ACHN (cell line): ENCODE data around the gene ELAVL1.
A peak's percentile ranks its signal among the peaks of the same experiment; 100 is the strongest.

ENCODE experiments used
- DNase-seq: peaks from one replicate; pipeline ENCODE4 v3.0.0-alpha.2; 2015
- in situ Hi-C: cut with HindIII; loops from 2 replicates; pipeline ENCODE4 v1.10.0; 2017; ENCODE audit warnings: low sequenced_read_pairs, low pct_ligation_motif_present, low pct_unique_long_range_greater_than_20kb

The ELAVL1 gene

DNA sequence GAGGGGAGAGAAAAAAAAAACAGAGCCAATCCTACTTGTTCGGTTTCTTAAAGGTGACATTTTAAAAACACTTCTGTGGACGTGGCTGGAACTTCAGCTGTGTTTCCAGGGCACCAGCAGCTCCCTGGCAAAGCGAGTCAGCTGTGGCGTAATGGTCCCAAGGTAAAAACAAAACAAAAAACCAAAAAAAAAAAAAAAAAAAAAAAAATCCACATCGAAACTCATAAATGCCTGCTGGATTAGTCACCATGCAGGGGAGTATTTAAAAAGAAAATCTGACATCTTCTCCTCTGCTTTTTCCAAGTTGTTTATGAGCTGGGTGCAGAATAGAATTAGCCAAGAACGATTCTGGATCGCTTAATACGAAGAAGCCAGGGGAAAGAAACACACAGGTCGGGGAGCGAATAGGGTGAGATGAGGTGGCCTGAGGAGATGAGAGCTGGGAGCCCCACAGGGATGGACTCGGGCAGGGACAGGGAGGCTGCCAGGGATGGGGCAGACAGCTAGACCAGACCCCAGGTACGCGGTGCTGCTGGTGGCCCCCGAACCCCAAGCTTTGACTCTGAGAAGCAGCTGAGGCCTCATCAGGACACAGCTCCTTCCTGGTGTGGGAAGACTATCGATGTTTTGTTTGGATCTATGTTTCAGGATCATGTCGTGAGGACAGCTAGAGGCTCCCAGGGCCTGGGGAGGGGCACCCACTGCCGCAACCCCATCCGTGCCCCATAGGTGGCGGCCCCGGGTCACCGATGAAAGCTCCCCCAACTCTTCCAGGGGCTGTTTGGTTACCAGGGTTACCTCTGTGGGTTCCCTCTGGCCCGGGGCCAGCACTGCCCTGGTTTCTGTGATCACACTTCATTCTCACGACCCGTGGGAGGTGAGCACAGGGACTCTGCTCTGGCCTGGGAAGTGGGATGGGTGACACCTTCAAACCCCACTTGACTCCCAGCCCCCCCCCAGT is 76.4 kb downstream of the ELAVL1 start:
- in situ Hi-C loops = no loop called here
- peak; percentile 65 for DNase-seq

DNA sequence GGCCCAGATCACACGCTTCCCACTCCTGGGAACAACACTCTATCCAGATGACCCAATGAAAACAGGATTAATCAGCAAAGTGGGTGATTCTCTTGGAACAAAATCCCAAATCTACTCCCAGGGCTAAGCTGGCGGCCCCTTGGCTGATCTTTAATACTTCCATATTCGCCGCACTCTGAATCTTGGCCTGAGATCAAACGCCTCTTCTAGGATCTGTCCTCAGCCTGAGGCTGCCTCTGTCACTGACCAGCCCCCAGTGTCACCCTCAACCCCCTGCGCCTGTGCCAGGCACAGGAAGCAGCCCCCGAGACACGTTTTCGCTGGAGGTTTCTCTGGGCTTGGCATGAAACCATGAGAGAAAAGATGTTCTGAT is 77.1 kb downstream of the ELAVL1 start:
- no peak for DNase-seq
- in situ Hi-C loops = no loop called here

DNA sequence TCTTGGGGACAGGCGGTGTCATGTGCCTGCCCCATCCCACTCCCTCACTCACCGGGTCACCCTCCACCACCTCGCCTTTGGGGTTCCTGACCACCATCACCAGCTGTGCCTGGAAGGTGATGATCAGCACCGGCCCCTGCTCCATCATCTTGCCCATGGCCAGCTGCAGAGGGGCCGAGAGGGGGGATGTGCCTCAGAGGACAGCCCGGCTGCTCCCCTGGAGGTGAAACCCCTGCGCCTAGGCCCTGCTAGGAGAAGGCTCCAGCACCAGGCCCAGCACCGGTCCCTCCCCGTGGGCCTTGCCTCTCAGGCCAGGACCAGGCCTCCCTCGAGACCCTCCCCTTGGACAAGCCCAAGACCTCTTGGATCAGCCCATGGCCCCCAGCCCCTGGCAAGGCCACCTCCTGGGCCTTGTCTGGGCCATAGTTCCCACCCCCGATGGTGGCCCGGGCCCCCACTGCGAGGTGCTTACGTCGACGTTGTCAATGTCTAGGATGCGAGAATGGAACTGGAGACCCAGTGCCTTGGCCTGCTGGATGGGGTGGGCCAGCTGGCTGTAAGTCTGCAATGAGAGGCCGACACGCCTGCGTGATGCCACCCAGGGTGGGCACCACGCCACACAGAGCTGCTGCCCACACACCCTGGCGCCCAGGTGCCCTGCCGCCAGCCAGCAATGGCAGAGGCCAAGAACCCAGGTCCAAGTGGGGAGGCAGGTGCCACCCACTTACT is 77.7 kb downstream of the ELAVL1 start:
- in situ Hi-C loops = no loop called here
- no peak for DNase-seq

DNA sequence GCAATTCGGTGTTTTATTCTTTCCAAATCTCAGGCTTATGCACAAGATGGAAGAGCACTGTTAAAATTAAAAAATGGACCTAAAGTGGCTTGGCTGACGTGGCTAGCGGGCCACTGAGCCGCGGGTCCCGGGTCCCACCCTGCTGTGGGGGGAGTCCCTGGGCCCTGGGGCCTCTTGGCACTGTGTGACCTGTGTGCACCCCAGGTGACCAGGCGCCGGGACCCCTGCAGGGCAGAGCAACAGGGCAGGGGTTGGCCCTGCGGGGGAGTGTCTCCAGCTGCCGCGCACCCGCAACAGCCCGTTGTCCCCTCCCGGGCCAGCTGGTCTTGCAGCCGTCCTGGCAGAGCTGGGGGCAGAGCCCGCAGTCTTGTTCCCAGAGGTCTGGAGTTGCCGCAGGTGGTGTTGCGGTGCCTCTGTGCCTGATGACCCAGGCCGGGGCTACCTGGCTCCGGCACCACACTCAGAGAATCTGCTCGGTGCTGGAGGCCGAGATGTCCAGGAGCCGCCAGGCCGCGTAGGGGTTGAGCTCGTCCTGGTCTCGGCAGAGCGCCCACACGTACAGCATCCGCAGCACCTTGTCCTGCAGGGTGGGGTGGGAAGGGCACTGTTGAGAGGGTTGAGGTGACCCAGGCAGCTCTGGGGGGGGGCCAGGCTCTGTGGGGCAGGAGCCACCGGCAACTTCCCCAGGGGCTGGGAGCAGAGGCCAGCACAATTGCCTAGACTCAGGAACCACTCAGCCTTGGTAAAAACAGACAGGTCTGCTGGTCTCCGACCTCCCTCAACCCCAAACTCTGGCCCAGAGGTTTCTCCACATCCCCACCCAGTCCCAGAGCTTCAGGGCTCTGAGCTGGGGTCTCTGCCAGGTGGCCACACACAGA is 78.5 kb downstream of the ELAVL1 start:
- in situ Hi-C loops = no loop called here
- DNase-seq = no peak

DNA sequence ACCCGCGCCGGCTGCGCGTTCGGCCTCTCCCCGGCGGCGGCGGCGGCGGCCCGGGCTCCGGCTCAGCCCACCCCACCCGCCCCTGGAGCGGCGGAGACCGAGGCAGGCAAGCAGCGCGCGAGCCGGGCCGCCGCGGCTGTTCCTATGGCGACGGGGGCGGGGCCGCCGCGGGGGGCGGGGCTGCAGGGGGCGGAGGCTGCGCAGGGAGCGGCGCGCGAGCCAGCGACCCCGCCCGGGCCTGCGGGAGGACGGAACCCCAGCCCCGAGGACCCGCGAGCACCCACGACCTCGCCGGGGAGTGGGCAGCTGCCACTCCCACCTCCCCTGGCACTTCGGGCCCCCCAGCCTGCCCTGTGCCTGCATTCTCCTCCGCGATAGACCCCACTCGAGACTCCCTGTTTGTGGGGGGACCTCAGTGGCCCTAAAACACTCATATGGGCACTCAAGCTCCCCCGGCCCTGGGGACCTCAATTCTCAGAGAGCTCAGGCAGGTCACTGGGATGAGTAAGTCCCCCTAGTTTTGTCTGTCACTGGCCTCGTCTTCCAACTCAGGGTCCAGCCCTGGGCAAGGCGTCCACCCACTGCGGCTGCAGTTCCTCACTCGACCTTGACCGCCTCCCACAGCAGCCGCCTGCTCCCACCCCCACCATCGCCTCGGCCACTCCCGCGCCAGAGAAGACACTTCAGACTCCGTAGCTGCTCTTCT is 79.3 kb downstream of the ELAVL1 start, which contains the start of gene CTXN1:
Gene CTXN1, minus strand, starts transcription at position 115 of the 706 bp plus-strand sequence. CDS start 597 bp downstream, outside the sequence.
- DNase-seq = peak; percentile 58
- in situ Hi-C loops = no loop called here

DNA sequence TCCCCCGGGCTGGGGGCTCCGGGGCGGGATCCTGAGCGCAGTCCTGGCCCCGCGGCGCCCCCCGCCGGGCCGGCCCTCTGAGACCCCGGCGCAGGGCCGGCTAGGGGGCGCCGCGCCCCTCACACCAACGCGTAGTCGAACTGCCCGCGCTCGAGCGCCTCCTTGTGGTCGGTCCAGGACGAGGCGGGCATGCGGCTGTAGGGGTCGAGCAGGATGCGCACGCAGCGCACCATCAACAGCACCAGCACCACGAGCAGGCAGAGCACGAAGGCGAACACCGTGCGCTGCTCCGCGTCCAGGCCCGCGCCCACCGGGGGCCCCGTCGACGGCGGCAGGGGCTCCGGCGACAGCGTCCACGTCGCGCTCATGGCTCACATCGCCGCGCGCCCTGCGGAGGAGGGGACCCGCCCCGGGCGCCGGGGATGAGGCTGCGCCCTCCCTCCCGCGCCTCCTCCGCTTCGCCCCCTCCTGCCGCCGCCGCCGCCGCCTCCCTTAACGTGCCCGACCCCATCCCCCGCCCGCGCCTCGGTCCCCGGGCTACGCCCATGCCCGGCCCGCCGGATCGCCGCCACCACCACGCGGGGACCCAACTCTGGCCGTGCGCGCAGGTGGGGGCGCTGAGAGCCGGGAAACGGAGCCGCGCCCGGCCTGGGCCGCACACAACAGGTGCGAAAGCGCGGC is 80.1 kb downstream of the ELAVL1 start:
- DNase-seq = peak; percentile 70
- in situ Hi-C loops = no loop called here

DNA sequence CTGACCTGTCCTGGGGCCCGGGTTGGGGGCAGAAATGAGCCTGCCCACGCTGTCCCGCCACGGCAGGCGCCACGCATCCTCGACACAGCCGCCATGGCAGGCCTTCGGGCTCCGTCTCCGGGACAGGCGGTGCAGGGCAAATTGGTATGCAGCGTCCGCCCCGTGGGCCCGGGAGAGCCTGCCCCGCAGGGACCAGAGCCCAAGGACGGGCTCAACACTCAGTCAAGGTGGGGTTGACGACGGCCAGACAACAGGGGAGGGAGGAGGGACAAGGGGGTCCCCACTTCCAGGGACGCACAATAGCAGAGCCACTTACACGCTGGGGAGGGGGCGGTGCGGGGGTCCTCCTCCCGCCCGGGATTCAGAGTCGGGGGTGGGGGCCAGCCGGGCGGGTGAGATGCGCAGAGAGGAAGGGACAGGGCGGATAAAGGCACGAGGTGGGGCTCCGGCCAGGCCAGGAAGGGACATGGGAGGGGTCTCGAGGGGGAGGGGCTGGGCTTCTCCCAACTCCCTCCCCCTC is 80.7 kb downstream of the ELAVL1 start:
- in situ Hi-C loops = no loop called here
- DNase-seq = no peak

DNA sequence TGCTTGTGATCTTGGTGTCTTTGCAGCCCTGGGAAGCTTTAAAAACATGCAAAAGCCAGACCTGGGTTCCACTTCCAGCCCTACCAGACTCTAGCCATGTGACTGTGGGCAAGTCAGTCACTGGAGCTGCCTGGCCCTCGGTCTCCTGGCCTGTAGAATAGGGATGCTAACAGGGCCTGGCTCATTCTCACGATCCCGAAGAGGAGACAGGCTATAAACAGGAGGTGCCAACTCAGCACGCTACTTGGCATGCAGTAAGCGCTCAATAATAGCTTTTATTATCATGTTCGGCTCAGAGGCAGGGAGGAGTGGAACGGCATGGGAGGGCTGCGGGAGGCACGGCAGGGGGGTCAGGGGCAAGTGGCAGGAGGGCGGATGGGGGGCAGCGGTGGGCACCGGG is 81.2 kb downstream of the ELAVL1 start:
- DNase-seq = no peak
- in situ Hi-C loops = no loop called here

DNA sequence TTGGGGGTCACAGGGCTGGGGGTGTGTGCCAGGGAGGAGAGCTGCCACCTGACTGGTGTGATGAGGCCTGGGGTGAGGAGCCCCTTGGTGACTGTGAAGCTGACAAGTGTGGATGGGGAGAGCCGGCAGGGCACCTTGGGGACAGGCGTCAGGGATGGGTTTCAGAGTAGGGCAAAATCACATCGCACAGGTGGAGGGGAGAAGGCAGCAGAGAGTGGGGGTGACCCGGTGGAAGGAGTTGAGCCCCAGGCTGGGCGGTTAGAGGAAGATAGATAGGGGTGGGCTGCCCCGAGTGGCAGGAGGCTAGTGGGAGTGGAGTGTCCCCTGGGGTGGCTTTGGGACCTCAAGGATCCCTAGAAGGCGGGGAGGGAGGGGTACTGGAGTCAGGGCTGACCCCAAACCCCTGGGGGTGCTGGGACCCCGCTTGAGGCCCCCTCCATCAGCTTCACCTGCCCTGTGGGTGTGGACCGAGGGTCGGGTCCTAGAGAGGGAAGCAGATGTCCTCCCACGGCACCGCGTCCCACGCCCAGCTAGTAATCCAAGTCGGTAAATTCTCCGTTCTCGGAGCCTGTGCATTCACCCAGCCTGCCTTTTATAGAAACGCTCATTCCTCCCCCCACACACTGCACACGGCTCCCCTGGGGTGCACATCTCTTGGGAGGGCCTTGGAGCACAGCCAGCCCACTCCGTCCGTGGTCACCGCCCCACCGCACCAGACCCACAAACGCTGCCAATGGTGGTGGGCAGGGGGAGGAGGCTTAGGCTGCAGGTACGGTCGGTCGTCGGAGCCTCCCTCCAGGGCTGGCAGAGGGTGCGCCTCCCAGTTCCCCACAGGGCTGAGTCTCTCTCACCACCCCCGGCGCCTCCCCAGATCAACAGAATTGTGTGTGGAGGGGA is 81.9 kb downstream of the ELAVL1 start:
- in situ Hi-C loops = no loop called here
- DNase-seq = no peak

DNA sequence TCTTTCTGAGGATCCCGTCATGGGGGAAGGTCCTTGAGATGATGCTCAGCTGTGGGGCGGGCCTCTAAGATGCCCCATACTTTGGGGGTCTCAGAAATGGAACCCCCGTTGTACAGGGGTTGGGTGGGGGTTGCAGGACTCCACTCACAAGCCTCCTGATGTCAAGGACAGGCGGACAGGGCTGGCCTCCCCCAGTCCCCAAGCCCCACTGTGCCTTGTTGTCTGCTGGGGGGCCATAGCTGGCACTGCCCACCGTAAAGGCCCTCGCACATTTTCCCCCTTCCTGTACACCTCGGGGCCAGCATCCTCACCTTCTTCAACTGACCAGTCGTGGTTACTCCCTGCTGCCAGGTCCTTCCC is 82.6 kb downstream of the ELAVL1 start:
- no peak for DNase-seq
- in situ Hi-C loops = no loop called here

DNA sequence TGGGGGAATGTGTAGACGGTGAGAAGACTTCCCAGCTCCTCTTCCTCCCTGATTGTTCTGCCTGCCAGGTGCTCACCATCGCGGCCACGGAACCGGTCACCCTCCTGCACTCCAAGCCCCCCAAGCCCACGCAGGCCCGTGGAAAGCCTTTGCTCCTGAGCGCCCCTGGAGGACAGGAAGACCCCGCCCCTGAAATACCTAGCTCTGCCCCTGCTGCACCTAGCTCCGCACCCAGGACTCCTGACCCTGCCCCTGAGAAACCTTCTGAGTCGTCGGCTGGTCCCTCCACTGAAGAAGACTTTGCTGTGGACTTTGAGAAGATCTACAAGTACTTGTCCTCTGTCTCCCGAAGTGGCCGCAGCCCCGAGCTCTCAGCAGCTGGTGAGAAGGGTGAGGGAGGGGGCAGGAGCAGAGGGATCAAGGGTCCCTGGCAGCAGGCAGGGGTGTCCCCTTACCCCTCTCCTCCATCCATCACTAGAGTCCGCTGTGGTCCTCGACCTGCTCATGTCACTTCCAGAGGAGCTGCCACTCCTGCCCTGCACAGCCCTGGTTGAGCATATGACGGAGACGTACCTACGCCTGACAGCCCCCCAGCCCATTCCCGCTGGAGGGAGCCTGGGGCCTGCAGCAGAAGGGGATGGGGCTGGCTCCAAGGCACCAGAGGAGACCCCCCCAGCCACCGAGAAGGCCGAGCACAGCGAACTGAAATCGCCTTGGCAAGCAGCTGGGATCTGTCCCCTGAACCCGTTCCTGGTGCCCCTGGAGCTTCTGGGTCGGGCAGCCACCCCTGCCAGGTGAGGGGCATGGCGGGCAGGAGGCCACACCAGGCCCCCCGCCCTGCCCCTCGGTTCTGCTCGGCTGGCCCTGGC is 83.2 kb downstream of the ELAVL1 start:
- no peak for DNase-seq
- in situ Hi-C loops = no loop called here

DNA sequence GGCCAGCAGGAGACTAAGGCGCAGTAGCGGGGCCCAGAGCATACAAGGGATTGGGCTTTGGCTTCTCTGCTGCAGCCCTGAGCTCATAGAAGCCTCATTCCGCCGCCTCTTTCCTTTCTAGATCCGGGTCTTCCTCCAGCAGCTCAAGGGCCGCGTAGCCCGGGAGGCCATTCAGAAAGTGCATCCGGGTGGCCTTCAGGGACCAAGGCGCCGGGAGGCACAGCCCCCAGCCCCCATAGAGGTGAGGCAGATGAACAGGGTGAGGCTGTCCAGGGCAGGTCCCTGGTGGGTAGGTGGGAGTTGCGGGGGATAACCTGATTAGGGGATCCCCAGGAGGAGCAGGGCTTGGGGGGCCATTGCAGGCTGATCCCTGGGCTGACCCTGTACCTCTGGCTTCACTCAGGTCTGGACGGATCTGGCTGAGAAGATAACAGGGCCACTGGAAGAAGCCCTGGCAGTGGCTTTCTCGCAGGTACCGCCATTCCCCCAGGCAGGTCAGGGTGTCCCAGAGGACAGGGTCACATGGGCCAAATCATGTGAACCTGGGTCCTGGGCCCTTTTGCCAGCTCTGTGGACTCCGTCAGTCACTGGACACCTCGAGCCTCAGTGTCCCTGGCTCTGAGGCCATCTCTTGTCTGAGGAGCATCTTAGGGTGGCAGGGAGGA is 84.0 kb downstream of the ELAVL1 start:
- in situ Hi-C loops = no loop called here
- no peak for DNase-seq

DNA sequence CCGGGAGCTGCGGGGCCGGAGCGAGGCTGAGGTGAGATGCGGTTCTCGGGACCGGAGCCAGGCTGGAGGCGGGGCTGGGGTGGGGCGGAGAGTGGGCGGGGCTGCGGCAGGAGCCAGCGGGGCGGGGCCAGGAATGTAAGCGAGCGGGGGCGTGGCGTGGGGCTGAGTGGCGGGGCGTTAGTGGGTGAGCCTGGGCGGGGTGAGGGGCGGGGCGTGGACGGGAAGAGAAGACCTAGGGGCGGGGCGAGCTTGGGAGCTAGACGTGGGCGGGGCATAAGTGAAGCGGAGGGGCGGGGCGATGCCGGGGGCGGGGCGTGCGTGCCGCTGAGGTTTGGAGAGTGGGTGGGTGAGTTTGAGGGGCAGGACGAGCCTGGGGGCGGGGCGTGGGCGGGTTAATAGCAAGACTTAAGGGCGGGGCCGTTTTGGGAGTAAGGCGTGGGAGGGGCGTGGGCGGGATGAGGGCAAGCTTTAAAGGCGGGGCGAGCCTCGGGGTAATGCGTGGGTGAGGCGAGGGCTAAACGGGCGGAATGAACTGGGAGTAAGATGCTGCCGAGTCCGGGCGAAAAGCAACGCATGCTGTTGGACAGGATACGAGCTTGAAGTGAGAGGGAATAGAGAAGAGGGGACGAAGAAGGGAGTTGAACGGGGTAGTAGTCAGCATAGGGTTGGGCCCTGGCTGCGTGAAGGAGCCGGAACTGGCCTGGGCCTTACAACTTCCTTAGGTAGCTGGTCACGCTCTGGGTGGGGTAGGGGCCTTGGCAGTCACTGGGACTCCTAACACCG is 84.7 kb downstream of the ELAVL1 start:
- in situ Hi-C loops = no loop called here
- DNase-seq = peak; percentile 92

DNA sequence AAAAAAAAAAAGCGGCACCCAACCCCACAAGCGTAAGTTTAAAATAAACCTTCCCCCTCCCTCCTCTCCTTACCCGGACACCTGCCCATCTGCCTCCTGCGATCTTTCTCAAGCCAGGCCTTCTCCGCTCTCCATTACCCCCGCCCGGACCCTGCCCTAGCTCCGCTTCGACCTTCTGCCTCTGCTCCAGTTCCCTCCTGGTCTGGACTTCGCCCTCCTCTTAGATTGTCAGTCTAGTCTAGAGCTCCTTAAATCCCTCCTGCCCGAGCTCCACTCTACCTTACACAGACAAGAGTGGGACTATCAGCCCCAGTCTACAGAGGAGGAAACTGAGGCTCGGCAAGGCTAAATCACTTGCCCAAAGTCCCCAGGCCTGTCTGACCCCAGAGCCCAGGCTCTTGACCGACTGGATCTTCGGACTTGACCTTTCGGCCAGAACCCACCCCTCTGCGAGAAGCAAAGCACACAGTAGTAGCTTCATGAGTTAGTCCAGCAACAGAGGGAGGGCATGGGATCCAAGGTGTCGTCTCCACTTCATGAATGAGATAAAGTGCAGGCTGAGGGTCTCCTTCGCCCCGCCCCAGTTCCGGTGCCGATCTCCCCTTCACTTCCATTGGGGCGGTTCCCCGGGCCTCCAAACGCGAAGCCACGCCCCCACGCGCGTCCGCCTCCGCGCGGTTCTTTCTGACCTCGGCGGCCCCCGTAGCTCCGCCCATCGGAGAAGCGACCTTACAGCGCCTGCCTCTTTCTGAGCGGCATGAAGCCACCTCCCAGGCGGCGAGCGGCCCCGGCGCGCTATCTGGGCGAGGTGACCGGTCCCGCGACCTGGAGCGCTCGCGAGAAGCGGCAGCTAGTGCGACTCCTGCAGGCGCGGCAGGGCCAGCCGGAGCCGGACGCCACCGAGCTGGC is 85.6 kb downstream of the ELAVL1 start, which contains the start of gene SNAPC2:
Gene SNAPC2, plus strand, starts transcription at position 729 of the 909 bp plus-strand sequence. Its CDS starts 29 bp downstream, at position 758.
- in situ Hi-C loops = no loop called here
- peak; percentile 89 for DNase-seq
